SK-N-SH treated with all-trans-retinoic acid at 6 μM for 48 hours (cell line): ENCODE results near the gene TECTA.

Experiments used
- BACH2 ChIP-seq: fragments of 250-450 bp; sonication (Bioruptor Pico); IDR thresholded peaks from 2 replicates; pipeline ENCODE4 v1.9.0; 2021; ENCODE audit warnings: mild to moderate bottlenecking, borderline replicate concordance
- CREB5 ChIP-seq: fragments of 250-450 bp; sonication (Bioruptor Pico); IDR thresholded peaks from 2 replicates; pipeline ENCODE4 v1.5.1; 2020; ENCODE audit warnings: low read depth, mild to moderate bottlenecking, moderate library complexity
- GLIS3 ChIP-seq: fragments of 250-450 bp; sonication (Bioruptor Pico); IDR thresholded peaks from 2 replicates; pipeline ENCODE4 v1.5.0; 2020; ENCODE audit warnings: mild to moderate bottlenecking, moderate library complexity
- TF ChIP-seq, protein P1 (sequence below): fragments of 250-450 bp; sonication (Bioruptor Pico); IDR thresholded peaks from 2 replicates; pipeline ENCODE4 v1.5.0; 2020; ENCODE audit warnings: mild to moderate bottlenecking, moderate library complexity

DNA sequence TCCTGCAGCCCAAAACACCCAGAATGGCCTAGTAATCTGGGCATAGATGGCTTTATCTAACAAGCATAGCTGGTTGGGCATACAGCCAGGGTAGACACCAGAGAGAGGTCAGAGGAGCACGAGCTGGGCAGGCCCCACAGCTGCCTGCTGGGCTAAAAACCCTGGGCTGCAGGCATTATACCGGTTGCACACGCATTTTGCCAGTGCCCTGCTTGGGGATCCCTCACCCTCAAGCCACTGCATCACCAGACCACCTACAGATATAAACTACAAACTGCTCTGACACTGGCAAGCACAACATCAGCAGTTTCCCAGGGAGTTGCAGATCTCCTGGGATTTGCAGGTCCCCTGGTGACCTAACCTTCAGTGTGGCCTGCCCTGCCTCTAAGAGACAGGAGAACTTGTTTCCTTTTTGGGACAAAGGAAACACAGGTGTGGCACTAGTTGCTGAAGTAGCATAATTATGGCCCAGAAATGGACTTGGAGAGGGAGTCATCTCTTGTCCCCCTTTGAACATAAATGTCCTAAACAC, 112.4 kb downstream of the TECTA start:
- TF ChIP-seq BACH2 (CRISPR knock-in tag) (no peak), GLIS3 (CRISPR knock-in tag) (no peak), CREB5 (no peak)
- TF ChIP-seq, protein P1, sequence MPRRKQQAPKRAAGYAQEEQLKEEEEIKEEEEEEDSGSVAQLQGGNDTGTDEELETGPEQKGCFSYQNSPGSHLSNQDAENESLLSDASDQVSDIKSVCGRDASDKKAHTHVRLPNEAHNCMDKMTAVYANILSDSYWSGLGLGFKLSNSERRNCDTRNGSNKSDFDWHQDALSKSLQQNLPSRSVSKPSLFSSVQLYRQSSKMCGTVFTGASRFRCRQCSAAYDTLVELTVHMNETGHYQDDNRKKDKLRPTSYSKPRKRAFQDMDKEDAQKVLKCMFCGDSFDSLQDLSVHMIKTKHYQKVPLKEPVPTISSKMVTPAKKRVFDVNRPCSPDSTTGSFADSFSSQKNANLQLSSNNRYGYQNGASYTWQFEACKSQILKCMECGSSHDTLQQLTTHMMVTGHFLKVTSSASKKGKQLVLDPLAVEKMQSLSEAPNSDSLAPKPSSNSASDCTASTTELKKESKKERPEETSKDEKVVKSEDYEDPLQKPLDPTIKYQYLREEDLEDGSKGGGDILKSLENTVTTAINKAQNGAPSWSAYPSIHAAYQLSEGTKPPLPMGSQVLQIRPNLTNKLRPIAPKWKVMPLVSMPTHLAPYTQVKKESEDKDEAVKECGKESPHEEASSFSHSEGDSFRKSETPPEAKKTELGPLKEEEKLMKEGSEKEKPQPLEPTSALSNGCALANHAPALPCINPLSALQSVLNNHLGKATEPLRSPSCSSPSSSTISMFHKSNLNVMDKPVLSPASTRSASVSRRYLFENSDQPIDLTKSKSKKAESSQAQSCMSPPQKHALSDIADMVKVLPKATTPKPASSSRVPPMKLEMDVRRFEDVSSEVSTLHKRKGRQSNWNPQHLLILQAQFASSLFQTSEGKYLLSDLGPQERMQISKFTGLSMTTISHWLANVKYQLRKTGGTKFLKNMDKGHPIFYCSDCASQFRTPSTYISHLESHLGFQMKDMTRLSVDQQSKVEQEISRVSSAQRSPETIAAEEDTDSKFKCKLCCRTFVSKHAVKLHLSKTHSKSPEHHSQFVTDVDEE (CRISPR knock-in tag) = no peak
